ENCODE data around the gene SIM2.

DNA sequence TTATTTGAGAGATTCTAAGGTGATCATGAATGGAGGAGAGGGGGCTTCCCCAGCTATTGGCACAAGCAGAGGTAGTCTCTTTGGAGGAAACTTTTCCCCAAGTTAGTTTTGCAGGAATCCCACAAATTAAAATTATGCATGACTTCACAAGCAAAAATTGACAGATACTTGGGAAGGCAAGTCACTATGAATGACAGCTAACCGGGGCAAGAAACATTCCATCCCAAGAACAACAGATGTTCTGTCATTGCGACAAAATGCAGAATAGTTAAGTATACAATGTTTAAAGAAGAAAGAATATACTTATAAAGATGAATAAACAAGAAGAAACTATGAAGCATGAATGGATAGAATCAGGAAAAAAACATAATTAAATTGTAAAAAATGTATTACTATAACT, 27.1 kb upstream of the SIM2 start:
- TF ChIP-seq EP300 (conservative IDR thresholded peaks at IDR 0.05; ENCODE audit: poor library complexity, severe bottlenecking), result peak; percentile 22
- TF ChIP-seq, protein P1, sequence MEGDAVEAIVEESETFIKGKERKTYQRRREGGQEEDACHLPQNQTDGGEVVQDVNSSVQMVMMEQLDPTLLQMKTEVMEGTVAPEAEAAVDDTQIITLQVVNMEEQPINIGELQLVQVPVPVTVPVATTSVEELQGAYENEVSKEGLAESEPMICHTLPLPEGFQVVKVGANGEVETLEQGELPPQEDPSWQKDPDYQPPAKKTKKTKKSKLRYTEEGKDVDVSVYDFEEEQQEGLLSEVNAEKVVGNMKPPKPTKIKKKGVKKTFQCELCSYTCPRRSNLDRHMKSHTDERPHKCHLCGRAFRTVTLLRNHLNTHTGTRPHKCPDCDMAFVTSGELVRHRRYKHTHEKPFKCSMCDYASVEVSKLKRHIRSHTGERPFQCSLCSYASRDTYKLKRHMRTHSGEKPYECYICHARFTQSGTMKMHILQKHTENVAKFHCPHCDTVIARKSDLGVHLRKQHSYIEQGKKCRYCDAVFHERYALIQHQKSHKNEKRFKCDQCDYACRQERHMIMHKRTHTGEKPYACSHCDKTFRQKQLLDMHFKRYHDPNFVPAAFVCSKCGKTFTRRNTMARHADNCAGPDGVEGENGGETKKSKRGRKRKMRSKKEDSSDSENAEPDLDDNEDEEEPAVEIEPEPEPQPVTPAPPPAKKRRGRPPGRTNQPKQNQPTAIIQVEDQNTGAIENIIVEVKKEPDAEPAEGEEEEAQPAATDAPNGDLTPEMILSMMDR (IDR thresholded peaks at IDR 0.05; ENCODE audit: poor library complexity, severe bottlenecking), result no peak
- TF ChIP-seq EZH2 (IDR thresholded peaks at IDR 0.05; ENCODE audit: borderline replicate concordance, insufficient read depth, low read length, poor library complexity, severe bottlenecking), result no peak
- TF ChIP-seq TAF1 (IDR thresholded peaks at IDR 0.05; ENCODE audit: low read depth), result no peak
- TF ChIP-seq SMC3 (conservative IDR thresholded peaks at IDR 0.05; ENCODE audit: poor library complexity), result no peak
- TF ChIP-seq MXI1 (conservative IDR thresholded peaks at IDR 0.05; ENCODE audit: poor library complexity, severe bottlenecking), result no peak
- TF ChIP-seq, protein P2, sequence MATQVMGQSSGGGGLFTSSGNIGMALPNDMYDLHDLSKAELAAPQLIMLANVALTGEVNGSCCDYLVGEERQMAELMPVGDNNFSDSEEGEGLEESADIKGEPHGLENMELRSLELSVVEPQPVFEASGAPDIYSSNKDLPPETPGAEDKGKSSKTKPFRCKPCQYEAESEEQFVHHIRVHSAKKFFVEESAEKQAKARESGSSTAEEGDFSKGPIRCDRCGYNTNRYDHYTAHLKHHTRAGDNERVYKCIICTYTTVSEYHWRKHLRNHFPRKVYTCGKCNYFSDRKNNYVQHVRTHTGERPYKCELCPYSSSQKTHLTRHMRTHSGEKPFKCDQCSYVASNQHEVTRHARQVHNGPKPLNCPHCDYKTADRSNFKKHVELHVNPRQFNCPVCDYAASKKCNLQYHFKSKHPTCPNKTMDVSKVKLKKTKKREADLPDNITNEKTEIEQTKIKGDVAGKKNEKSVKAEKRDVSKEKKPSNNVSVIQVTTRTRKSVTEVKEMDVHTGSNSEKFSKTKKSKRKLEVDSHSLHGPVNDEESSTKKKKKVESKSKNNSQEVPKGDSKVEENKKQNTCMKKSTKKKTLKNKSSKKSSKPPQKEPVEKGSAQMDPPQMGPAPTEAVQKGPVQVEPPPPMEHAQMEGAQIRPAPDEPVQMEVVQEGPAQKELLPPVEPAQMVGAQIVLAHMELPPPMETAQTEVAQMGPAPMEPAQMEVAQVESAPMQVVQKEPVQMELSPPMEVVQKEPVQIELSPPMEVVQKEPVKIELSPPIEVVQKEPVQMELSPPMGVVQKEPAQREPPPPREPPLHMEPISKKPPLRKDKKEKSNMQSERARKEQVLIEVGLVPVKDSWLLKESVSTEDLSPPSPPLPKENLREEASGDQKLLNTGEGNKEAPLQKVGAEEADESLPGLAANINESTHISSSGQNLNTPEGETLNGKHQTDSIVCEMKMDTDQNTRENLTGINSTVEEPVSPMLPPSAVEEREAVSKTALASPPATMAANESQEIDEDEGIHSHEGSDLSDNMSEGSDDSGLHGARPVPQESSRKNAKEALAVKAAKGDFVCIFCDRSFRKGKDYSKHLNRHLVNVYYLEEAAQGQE (IDR thresholded peaks at IDR 0.05; ENCODE audit: borderline replicate concordance), result no peak
